CD4-positive, CD25-positive, alpha-beta regulatory T cell (primary cell): Measurements from ENCODE around the gene POU4F1. TPM values are rescaled to one million over a fixed set of nuclear protein-coding genes. Genes with fewer than 3 reads are reported as not detected.

Experiments used
- ATAC-seq, 2 donors: fragments of 150-1000 bp; cut with Tn5 transposase; one replicate each; pipeline ENCODE4 v1.10.0; 2021; ENCODE audit warnings: low read depth in 2 of 2, moderate number of reproducible peaks in 2 of 2, moderate library complexity in 1 of 2
- DNase-seq, 3 donors: peaks; one replicate each; pipeline versions ENCODE4 v3.0.0 to v3.0.0-alpha.2; 2012 to 2022; ENCODE audit warnings: mixed read lengths in 1 of 3
- H3K27ac ChIP-seq: one replicate; pipeline ENCODE4 v1.7.0; 2013; ENCODE audit warnings: mild to moderate bottlenecking, low read length; ENCODE audit not compliant: insufficient read depth, poor library complexity, severe bottlenecking
- H3K27me3 ChIP-seq: one replicate; pipeline ENCODE4 v1.7.0; 2013; ENCODE audit warnings: low read length; ENCODE audit not compliant: control insufficient read depth, insufficient read depth
- H3K36me3 ChIP-seq: one replicate; pipeline ENCODE4 v1.7.0; 2013; ENCODE audit warnings: mild to moderate bottlenecking, low read length, moderate library complexity; ENCODE audit not compliant: control insufficient read depth, insufficient read depth
- H3K4me1 ChIP-seq: 2 replicates; pipeline ENCODE4 v1.7.0; 2013; ENCODE audit warnings: mild to moderate bottlenecking, low read length; ENCODE audit not compliant: insufficient read depth, control insufficient read depth, poor library complexity, severe bottlenecking
- H3K4me3 ChIP-seq: one replicate; pipeline ENCODE4 v1.7.0; 2013; ENCODE audit warnings: low read depth, mild to moderate bottlenecking, low read length, moderate library complexity
- H3K9me3 ChIP-seq, 2 experiments: 1 replicate in 1 of 2; 2 replicates in 1 of 2; pipeline ENCODE4 v1.7.0; 2013; ENCODE audit warnings: low read length in 2 of 2, mild to moderate bottlenecking in 1 of 2, moderate library complexity in 1 of 2; ENCODE audit not compliant: control insufficient read depth in 2 of 2
- H3K27ac Mint-ChIP-seq, 3 donors: one replicate each; pipeline ENCODE4 v1.8.0; 2020 to 2022; ENCODE audit warnings: mild to moderate bottlenecking in 3 of 3, mixed read lengths in 3 of 3, moderate library complexity in 2 of 3
- H3K27me3 Mint-ChIP-seq: one replicate; pipeline ENCODE4 v1.8.0; 2022; ENCODE audit warnings: mild to moderate bottlenecking, mixed read lengths
- H3K36me3 Mint-ChIP-seq: one replicate; pipeline ENCODE4 v1.8.0; 2020; ENCODE audit warnings: mixed read lengths
- H3K4me1 Mint-ChIP-seq, 4 donors: one replicate each; pipeline ENCODE4 v1.8.0; 2020 to 2022; ENCODE audit warnings: mixed read lengths in 4 of 4, mild to moderate bottlenecking in 1 of 4
- H3K4me3 Mint-ChIP-seq, 4 donors: one replicate each; pipeline ENCODE4 v1.8.0; 2020 to 2022; ENCODE audit warnings: mild to moderate bottlenecking in 4 of 4, mixed read lengths in 4 of 4, moderate library complexity in 3 of 4
- H3K9me3 Mint-ChIP-seq, 7 donors: one replicate each; pipeline ENCODE4 v1.8.0; 2020 to 2022; ENCODE audit warnings: mixed read lengths in 7 of 7, mild to moderate bottlenecking in 3 of 7, moderate library complexity in 2 of 7
- polyA plus RNA-seq, 4 donors: library from polyadenylated mRNA; unstranded; fragments of 300-500 nt; fragmentation: Illumina TruSeq; gene quantifications; one replicate each; pipeline ENCODE4 v1.2.3, GENCODE V29; 2021
- total RNA-seq: library from RNA; stranded (reverse); gene quantifications from one replicate; pipeline ENCODE4 v1.2.3, GENCODE V29; 2022

Gene POU4F1
- total and polyA plus RNA-seq, 5 donors from 2014 or later: 0.22 TPM; not detected in 4

DNA sequence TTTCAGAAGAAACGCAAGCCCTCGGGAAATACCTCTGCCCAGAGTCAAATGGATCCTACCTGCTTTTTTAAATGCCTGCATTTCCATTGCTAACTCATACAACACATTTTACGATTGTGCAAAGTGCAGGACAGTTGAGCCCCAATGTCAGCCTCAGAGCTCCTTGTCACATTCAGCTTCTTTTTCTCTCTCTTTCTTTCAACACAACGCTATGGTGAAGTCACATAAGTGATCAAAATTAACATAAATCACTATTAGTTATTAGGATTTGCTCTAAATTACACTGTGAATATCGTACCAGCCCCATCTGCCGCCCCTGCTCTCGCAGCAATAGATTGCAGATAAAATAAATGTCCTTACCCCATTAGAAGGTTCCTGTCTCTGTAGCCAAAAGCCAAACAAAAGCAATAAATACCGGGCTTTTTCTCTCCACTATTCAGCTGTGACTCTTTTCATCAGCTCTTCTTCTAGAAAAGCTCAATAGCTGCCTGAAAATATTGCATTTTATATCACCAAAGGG is 8.8 kb downstream of the POU4F1 start:
- peaks cover 1 to 27% (median 14%) of the 10 kb centered on the region in 4 donors for H3K4me1 Mint-ChIP-seq

DNA sequence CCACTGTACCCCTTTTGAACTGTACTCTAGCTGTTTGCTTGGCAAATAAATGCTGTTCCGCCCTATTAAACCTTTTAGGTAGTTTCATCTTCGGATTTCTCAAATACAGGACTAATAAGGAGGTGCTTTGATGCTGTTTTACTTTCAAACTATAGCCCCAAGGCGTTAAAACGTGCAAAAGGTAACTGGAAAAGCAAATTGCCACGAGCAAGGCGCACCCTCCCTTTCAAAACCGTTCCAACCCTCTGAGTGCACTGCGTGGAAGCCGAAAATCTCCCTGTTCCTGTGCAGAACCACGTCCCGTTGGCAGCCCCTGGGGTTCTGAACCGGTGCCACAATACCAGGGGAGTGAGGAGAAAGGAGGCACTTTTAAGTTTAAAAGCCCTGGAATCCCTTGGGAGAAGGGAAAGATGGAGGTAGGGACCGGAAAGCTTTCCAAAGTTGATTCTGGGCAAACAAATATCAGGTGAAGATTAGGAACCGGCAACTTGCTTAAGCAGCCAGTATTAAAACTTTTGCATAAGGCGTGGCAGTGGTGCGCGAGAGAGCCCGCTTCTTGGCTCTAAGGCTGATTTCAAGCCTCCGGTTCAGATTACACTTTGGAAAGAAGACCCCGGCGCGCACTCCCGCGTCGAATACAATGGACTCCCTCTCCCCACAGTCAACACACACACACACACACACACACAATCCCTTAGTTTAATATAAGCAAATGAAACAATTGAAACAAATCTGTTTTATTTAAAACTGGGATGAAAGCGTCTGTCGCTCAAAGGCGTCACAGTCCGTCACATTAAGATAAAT is 9.5 kb downstream of the POU4F1 start:
- H3K9me3 Mint-ChIP-seq: peaks cover 0 to 16% (median 4%) of the 10 kb centered on the region in 7 donors
- H3K27ac ChIP-seq: no peak overlapping the region
- no peak for ATAC-seq

More for the DNA sequence above, 8.8 kb downstream of the POU4F1 start:
- Mint-ChIP-seq H3K36me3 (no peaks in the 10 kb centered on the region), H3K27me3 (peaks cover 92% of the 10 kb centered on the region), H3K9me3 (peaks cover 0 to 15% (median 4%) of the 10 kb centered on the region in 7 donors), H3K27ac (peak overlapping the region in 1 of 3 donors; percentile 84), H3K4me3 (peak overlapping the region; percentile 25 to 76 (median 32))
- H3K4me3 ChIP-seq: no peak overlapping the region
- peaks cover 16 to 26% of the 10 kb centered on the region in 2 experiments for H3K9me3 ChIP-seq
- no peak for DNase-seq
- H3K27me3 ChIP-seq: peaks cover 80% of the 10 kb centered on the region
- peaks cover 9% of the 10 kb centered on the region for H3K4me1 ChIP-seq
- no peak for ATAC-seq
- H3K36me3 ChIP-seq: no peaks in the 10 kb centered on the region
- no peak overlapping the region for H3K27ac ChIP-seq

DNA sequence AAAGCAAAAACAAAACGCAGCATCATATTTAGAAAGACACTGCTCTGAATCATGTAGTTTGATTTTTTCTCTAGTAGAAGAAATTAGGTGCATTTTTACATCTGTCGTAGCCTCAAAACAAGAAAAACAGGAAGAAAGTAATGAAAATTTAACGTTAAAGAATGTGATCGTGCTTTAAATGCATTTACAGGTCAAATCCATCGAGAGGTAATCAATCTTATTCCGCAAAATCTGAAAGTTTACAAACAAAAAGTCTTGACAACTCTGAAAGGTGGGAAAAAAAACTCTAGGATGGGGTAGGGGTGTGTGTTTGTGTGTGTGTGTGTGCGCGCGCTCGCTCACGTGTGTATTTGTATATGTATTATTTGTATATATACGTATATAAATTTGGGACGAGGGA is 10.2 kb downstream of the POU4F1 start:
- H3K9me3 Mint-ChIP-seq: peaks cover 1 to 21% (median 7%) of the 10 kb centered on the region in 7 donors
- no peaks in the 10 kb centered on the region for H3K36me3 Mint-ChIP-seq
- Histone ChIP-seq H3K9me3 (peaks cover 16 to 31% of the 10 kb centered on the region in 2 experiments), H3K36me3 (no peaks in the 10 kb centered on the region), H3K27ac (no peak overlapping the region), H3K4me1 (peaks cover 9% of the 10 kb centered on the region), H3K4me3 (no peak overlapping the region), H3K27me3 (peaks cover 77% of the 10 kb centered on the region)
- DNase-seq: no peak
- ATAC-seq: no peak
- H3K27me3 Mint-ChIP-seq: peaks cover 92% of the 10 kb centered on the region
- peak overlapping the region in 1 of 4 donors; percentile 22 for H3K4me3 Mint-ChIP-seq
- no peak overlapping the region for H3K27ac Mint-ChIP-seq
- H3K4me1 Mint-ChIP-seq: peaks cover 0 to 24% (median 14%) of the 10 kb centered on the region in 4 donors

More for the DNA sequence above, 9.5 kb downstream of the POU4F1 start:
- DNase-seq: no peak
- Mint-ChIP-seq H3K4me3 (peak overlapping the region in 3 of 4 donors; percentile 29 to 56 (median 34)), H3K4me1 (peaks cover 0 to 24% (median 14%) of the 10 kb centered on the region in 4 donors), H3K27ac (peak overlapping the region in 1 of 3 donors; percentile 84), H3K27me3 (peaks cover 92% of the 10 kb centered on the region), H3K36me3 (no peaks in the 10 kb centered on the region)
- Histone ChIP-seq H3K4me3 (no peak overlapping the region), H3K27me3 (peaks cover 80% of the 10 kb centered on the region), H3K9me3 (peaks cover 16 to 26% of the 10 kb centered on the region in 2 experiments), H3K36me3 (no peaks in the 10 kb centered on the region), H3K4me1 (peaks cover 9% of the 10 kb centered on the region)

DNA sequence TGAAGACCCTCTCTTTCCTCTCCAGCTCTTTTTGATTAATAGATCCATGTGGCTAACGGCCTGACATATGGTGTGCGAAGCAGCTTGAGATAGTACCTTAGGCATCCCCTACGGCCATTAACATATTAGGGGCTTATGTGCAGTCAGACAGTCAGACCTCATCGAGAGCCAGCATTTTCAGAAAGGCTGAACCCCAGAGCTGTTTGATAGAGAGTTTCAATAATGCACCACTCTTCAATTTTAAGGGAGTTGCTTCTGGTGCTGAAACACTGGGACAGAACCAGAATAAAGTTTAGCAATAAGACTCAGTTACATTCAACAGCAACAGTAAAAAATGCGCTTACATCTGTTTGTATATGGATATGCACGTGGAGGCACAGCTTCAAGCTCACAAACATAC is 10.8 kb downstream of the POU4F1 start:
- ATAC-seq (no peak), DNase-seq (no peak)
- Mint-ChIP-seq H3K27me3 (peaks cover 92% of the 10 kb centered on the region), H3K36me3 (no peaks in the 10 kb centered on the region), H3K27ac (no peak overlapping the region), H3K9me3 (peaks cover 3 to 23% (median 7%) of the 10 kb centered on the region in 7 donors), H3K4me1 (peaks cover 0 to 24% (median 14%) of the 10 kb centered on the region in 4 donors), H3K4me3 (no peak overlapping the region)
- no peak overlapping the region for H3K4me3 ChIP-seq
- peaks cover 77% of the 10 kb centered on the region for H3K27me3 ChIP-seq
- H3K4me1 ChIP-seq: peaks cover 9% of the 10 kb centered on the region
- no peaks in the 10 kb centered on the region for H3K36me3 ChIP-seq
- peaks cover 15 to 27% of the 10 kb centered on the region in 2 experiments for H3K9me3 ChIP-seq
- no peak overlapping the region for H3K27ac ChIP-seq

DNA sequence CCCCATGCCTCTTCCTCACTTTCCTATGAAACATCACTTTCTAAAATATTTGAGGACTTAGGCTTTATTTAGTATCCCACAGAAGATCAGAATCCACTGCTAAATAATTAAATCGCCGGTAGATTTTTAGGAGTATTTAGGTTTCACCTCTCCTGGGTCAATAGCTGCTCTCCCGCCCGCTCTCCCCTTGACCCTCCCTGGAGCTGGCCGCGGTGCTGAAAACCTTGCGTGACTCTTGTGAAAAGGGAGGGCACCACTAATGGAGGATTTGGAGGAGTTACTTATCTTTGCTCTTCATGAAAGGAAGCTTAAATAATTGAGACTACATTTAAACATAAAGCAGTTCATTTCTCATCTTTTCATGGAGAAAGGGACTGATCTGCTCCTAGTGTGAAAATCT is 14.1 kb downstream of the POU4F1 start:
- H3K4me1 Mint-ChIP-seq: peaks cover 0 to 15% (median 1%) of the 10 kb centered on the region in 4 donors
- H3K4me3 Mint-ChIP-seq: peak overlapping the region in 1 of 4 donors; percentile 34
- peaks cover 88% of the 10 kb centered on the region for H3K27me3 Mint-ChIP-seq
- peaks cover 3 to 30% (median 6%) of the 10 kb centered on the region in 7 donors for H3K9me3 Mint-ChIP-seq
- H3K4me3 ChIP-seq: no peak overlapping the region
- no peak overlapping the region for H3K27ac ChIP-seq
- H3K4me1 ChIP-seq: no peaks in the 10 kb centered on the region
- no peaks in the 10 kb centered on the region for H3K36me3 Mint-ChIP-seq
- peaks cover 7 to 13% of the 10 kb centered on the region in 2 experiments for H3K9me3 ChIP-seq
- H3K27ac Mint-ChIP-seq: no peak overlapping the region
- DNase-seq (no peak), ATAC-seq (no peak)
- H3K36me3 ChIP-seq: no peaks in the 10 kb centered on the region
- H3K27me3 ChIP-seq: peaks cover 73% of the 10 kb centered on the region

DNA sequence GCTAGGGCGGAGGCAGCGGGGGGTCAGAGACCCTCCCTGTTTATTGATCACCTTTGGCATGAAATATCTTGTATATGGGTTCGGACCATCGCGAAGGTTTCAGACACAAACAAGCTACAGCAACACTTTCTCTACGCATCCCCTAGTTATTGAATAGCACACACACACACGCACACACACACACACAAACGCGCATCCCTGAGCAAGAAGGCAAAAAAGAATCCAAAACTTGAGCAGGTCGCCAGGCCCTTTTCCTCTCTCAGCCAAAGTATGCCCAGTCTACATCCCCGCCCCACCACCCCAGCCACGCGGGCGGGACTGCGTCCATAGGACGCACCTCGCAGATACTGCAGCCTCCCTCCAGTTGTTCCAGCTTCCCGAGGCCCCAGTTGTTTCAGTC is 16.0 kb downstream of the POU4F1 start:
- Histone ChIP-seq H3K4me1 (no peaks in the 10 kb centered on the region), H3K4me3 (no peak overlapping the region), H3K9me3 (peaks cover 4 to 7% of the 10 kb centered on the region in 2 experiments), H3K27ac (no peak overlapping the region), H3K36me3 (no peaks in the 10 kb centered on the region), H3K27me3 (peaks cover 66% of the 10 kb centered on the region)
- peaks cover 3 to 25% (median 6%) of the 10 kb centered on the region in 7 donors for H3K9me3 Mint-ChIP-seq
- peak overlapping the region in 1 of 4 donors; percentile 12 for H3K4me3 Mint-ChIP-seq
- DNase-seq (no peak), ATAC-seq (no peak)
- H3K36me3 Mint-ChIP-seq: no peaks in the 10 kb centered on the region
- H3K27ac Mint-ChIP-seq: peak overlapping the region in 1 of 3 donors; percentile 2
- H3K4me1 Mint-ChIP-seq: peaks cover 0 to 11% (median 0%) of the 10 kb centered on the region in 4 donors
- H3K27me3 Mint-ChIP-seq: peaks cover 83% of the 10 kb centered on the region

DNA sequence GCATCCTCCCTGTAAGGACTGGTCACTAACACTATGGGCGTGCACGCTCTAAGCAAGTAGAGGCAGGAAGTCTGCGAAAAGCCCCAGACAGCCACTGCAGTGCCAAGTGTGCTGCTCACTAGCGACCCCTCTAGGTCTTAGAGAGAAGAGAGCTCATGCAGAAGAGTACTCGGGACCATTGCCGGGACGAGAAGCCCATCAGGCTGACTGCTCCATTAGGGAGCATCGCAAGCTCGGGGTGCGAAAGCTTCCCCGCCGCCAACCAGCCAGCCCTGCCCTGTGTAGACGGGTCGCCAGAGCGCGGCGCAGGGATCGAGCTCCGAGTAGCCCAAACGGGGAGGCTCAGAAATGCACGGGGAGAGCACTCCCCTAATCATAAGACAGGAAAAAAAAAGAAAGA is 16.6 kb downstream of the POU4F1 start:
- H3K36me3 Mint-ChIP-seq: no peaks in the 10 kb centered on the region
- Histone ChIP-seq H3K27ac (no peak overlapping the region), H3K27me3 (peaks cover 61% of the 10 kb centered on the region), H3K4me3 (no peak overlapping the region), H3K36me3 (no peaks in the 10 kb centered on the region), H3K9me3 (peaks cover 4 to 7% of the 10 kb centered on the region in 2 experiments), H3K4me1 (no peaks in the 10 kb centered on the region)
- peaks cover 79% of the 10 kb centered on the region for H3K27me3 Mint-ChIP-seq
- H3K4me1 Mint-ChIP-seq: peaks cover 0 to 11% (median 0%) of the 10 kb centered on the region in 4 donors
- no peak for ATAC-seq
- H3K4me3 Mint-ChIP-seq: peak overlapping the region in 1 of 4 donors; percentile 7
- DNase-seq: peak in 1 of 3 donors; percentile 39
- no peak overlapping the region for H3K27ac Mint-ChIP-seq
- H3K9me3 Mint-ChIP-seq: peaks cover 3 to 25% (median 6%) of the 10 kb centered on the region in 7 donors
